AG04449 (cell line): ENCODE measurements around the gene NIPSNAP2.

Source experiments
- CTCF ChIA-PET: fragments of 350-600 bp; formaldehyde crosslinking; extraction: SDS; loops from one replicate; lab custom pipeline; 2021; ENCODE audit warnings: antibody characterized with exemption; lab: Yijun Ruan, JAX
- POLR2A ChIA-PET: fragments of 400-600, 350-600 bp; formaldehyde crosslinking; extraction: SDS; loops from one replicate; lab custom pipeline; 2020; ENCODE audit warnings: antibody characterized with exemption, inconsistent platforms; lab: Yijun Ruan, JAX
- DNase-seq: peaks from one replicate; pipeline ENCODE4 v3.0.0-alpha.2; 2010; ENCODE audit warnings: low read depth, low spot score
- H3K4me3 ChIP-seq: 2 replicates; pipeline ENCODE4 v1.5.1; 2011; ENCODE audit warnings: low read depth, mild to moderate bottlenecking, control low read depth, low read length
- TF ChIP-seq, protein P1 (sequence below): IDR thresholded peaks from one replicate; pipeline ENCODE4 v1.5.1; 2011; ENCODE audit warnings: mild to moderate bottlenecking, moderate library complexity, low read length, control low read depth, inconsistent platforms; ENCODE audit not compliant: insufficient read depth; ENCODE audit errors: missing control alignments

Gene NIPSNAP2

DNA sequence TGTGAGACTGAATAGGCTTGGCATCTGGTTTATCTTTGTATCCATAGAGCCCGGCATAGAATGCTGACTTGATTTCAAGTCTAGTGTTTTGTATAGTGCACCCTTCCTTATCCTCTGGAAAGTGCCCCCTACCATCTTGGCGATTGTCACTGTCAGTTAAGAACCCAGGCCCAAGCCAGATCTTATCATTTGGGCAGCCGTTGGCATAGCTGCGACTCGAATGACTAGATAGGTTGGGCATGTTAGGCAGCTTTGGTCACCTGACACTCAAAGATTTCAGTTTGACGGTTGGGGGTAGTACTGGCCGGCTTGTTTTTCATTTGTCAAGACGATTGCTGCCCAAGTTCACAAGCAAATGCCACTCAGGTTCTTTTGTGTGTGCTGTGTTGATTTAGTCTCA lies 6.6 kb downstream of the NIPSNAP2 start:
- H3K4me3 ChIP-seq: no peak overlapping the region
- CTCF ChIA-PET: no interaction called here
- TF ChIP-seq, protein P1, sequence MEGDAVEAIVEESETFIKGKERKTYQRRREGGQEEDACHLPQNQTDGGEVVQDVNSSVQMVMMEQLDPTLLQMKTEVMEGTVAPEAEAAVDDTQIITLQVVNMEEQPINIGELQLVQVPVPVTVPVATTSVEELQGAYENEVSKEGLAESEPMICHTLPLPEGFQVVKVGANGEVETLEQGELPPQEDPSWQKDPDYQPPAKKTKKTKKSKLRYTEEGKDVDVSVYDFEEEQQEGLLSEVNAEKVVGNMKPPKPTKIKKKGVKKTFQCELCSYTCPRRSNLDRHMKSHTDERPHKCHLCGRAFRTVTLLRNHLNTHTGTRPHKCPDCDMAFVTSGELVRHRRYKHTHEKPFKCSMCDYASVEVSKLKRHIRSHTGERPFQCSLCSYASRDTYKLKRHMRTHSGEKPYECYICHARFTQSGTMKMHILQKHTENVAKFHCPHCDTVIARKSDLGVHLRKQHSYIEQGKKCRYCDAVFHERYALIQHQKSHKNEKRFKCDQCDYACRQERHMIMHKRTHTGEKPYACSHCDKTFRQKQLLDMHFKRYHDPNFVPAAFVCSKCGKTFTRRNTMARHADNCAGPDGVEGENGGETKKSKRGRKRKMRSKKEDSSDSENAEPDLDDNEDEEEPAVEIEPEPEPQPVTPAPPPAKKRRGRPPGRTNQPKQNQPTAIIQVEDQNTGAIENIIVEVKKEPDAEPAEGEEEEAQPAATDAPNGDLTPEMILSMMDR: no peak
- POLR2A ChIA-PET: no interaction called here
- no peak for DNase-seq

DNA sequence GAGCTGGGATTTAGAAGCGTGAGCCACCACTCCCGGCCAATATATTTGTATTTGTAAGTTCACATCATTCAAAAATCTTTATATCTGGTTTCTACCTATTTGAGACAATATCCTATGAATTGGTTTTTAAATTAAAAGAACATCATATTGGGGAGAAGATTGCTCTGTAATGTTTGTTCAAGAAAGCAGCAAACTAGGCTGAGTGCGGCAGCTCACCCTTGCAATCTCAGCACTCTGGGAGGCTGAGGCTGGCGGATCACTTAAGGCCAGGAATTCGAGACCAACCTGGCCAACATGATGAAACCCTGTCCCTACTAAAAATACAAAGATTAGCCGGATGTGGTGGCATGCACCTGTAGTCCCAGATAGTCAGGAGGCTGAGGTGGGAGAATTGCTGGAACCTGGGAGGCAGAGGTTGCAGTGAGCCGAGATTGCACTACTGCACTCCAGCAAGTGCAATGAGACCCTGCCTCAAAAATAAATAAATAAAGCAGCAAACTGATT lies 9.4 kb downstream of the NIPSNAP2 start:
- no peak overlapping the region for H3K4me3 ChIP-seq
- DNase-seq: no peak
- ChIA-PET CTCF (no interaction called here), POLR2A (no interaction called here)
- TF ChIP-seq, protein P1: no peak

DNA sequence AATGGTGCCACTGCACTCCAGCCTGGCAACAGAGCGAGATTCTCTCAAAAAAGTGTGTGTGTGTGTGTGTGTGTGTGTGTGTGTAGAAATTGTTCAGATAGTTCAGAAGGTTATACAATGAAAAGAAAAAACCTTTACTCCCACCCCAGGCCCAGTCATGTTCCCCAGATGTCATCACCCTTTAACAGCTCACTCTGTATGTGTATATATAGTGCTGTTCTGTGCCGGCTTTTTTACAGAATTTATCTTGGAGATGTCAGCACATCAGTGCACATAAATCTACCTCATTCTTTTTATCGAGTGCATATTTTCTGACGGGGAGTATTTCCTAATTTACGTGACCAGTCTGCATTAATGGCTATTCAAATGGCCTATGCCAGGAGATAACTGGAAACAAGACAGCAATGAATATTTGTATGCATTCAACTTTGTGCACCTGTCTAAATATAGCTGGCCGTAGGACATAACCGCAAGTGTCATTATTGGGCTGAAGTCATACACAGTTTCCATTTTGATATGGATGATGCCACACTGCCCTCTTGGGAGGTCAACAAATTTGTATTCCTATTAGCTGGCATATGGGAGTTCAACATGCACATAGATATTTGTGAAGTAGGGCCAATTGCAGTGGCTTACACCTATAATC lies 11.7 kb downstream of the NIPSNAP2 start:
- H3K4me3 ChIP-seq: no peak overlapping the region
- ChIA-PET CTCF (interaction anchor here (0.9 to 1.9 kb wide), 4 partner anchors 11 to 29 kb away, joined by 4 to 9 read pairs (median 4); no protein-coding TSS in a partner anchor), POLR2A (interaction anchor here (0.6 kb wide), 1 partner anchor 96 kb away, joined by 4 read pairs; no protein-coding TSS in a partner anchor)
- DNase-seq: no peak
- TF ChIP-seq, protein P1: no peak

DNA sequence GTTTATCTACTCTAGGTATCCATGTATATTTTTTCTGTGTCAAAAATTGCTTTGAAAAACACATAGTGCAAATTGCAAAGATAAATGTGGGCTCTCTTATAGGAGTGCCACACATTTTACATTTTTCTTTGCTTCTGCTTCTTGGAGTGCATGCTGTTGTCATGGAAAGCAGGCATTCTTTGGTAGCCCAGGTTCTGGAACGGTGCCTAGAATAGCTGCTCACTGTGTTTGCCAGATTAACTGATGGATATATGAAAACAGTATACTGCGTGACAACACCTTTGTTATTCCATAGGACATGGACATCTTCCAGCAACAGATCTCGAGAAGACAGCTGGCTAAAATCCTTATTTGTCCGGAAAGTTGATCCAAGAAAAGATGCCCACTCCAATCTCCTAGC lies 13.4 kb downstream of the NIPSNAP2 start:
- peak; percentile 67 for DNase-seq
- H3K4me3 ChIP-seq: no peak overlapping the region
- TF ChIP-seq, protein P1: no peak
- ChIA-PET POLR2A (no interaction called here), CTCF (interaction anchor here (0.8 to 4.6 kb wide), 3 partner anchors 12 to 29 kb away, joined by 3 to 22 read pairs (median 5); partner anchors contain the start of gene NIPSNAP2)

DNA sequence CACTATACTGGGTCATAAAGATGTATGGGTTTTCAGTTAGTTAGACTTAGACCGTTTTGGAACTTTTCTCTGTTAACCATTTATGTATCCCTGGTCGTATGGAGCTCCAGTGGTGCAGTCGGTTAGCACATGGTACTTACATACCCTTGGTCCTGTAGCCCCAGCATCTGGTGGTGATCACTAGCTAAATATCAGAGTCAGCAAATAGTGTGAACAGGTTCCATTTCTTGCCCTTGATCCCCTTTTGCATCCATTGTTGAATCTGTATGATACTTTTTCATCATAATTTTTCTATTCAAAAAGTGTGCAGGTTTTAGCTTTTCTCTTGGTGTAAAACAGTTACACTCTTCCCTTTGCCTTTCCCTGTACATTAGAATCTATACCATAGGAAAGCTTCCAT lies 15.9 kb downstream of the NIPSNAP2 start:
- CTCF ChIA-PET: interaction anchor here (4.6 kb wide), 1 partner anchor 16 kb away, joined by 22 read pairs; the partner anchor contains the start of gene NIPSNAP2
- TF ChIP-seq, protein P1: no peak
- POLR2A ChIA-PET: no interaction called here
- no peak for DNase-seq
- H3K4me3 ChIP-seq: no peak overlapping the region

DNA sequence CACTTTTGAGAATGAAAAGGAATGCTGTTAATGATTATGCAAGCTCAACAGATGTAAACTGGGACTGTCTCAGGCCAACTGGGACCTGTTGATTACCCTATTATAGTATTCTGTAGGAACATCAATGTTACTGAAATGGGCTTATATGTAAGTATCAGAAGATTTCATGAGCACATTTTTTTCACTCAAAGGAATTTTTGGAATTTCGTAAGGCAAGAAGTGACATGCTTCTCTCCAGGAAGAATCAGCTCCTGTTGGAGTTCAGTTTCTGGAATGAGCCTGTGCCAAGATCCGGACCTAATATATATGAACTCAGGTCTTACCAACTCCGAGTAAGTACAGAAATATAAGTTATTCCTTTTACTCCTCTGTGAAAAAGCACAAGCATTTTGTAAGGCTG lies 19.2 kb downstream of the NIPSNAP2 start:
- POLR2A ChIA-PET: no interaction called here
- CTCF ChIA-PET: interaction anchor here (0.6 to 1.9 kb wide), 6 partner anchors 9 to 90 kb away, joined by 3 to 7 read pairs (median 4); no protein-coding TSS in a partner anchor

More for the DNA sequence above, 19.2 kb downstream of the NIPSNAP2 start:
- TF ChIP-seq, protein P1: no peak
- no peak overlapping the region for H3K4me3 ChIP-seq
- no peak for DNase-seq
